Measurements from ENCODE around the gene IGFLR1. TPM values are rescaled to one million over a fixed set of nuclear protein-coding genes. Genes with fewer than 3 reads are reported as not detected.

IGFLR1 gene
- total RNA-seq, 2 donors from 2014 or later = 5.4 to 6.9 TPM

DNA sequence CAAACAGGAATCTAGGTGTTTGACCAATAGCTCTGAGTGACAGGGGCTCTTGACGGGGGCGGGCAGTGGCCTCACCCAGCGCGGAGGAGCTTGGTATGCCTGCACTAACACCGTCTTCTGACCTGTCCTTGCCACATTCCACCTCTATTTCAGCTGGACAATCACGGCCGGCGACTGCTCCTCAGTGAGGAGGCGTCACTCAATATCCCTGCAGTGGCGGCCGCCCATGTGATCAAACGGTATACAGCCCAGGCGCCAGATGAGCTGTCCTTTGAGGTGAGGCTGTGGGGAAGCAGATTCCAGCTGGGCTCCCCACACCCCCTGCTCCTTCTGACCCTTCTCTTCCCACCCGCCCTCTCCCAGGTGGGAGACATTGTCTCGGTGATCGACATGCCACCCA lies 37.8 kb upstream of the IGFLR1 start:
- H3K9ac ChIP-seq (ENCODE audit: low read depth in 2 of 2, low read length in 2 of 2) = no peak overlapping the region
- intact Hi-C loops (cut with DNase I) = no loop called here
- H3K4me3 ChIP-seq = no peak overlapping the region
- no peaks in the 10 kb centered on the region for H3K27me3 ChIP-seq
- no peaks in the 10 kb centered on the region for H3K9me3 ChIP-seq
- H3K4me1 ChIP-seq = no peaks in the 10 kb centered on the region
- no peaks in the 10 kb centered on the region for H3K36me3 ChIP-seq
- TF ChIP-seq, protein P1, sequence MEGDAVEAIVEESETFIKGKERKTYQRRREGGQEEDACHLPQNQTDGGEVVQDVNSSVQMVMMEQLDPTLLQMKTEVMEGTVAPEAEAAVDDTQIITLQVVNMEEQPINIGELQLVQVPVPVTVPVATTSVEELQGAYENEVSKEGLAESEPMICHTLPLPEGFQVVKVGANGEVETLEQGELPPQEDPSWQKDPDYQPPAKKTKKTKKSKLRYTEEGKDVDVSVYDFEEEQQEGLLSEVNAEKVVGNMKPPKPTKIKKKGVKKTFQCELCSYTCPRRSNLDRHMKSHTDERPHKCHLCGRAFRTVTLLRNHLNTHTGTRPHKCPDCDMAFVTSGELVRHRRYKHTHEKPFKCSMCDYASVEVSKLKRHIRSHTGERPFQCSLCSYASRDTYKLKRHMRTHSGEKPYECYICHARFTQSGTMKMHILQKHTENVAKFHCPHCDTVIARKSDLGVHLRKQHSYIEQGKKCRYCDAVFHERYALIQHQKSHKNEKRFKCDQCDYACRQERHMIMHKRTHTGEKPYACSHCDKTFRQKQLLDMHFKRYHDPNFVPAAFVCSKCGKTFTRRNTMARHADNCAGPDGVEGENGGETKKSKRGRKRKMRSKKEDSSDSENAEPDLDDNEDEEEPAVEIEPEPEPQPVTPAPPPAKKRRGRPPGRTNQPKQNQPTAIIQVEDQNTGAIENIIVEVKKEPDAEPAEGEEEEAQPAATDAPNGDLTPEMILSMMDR (IDR thresholded peaks at IDR 0.05) = no peak
- H3K27ac ChIP-seq = no peak overlapping the region
- DNase-seq = no peak

DNA sequence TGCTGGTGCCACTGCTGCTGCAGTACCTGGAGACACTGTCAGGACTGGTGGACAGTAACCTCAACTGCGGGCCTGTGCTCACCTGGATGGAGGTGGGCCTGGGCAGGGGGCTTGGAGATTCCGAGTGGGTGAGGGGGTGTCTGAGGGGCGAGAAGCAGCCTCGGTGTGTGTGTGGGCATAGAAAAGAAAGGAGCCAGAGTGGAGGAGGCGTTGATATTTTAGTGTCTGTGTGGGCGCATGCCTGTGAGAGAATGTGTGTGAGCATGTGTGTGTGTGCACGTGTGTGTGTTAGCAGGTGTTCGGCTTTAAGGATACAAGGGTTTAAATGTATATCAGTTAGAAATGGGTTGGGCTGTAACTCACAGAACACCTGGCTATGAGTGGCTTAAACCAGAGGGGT lies 36.8 kb upstream of the IGFLR1 start:
- H3K27me3 ChIP-seq = no peaks in the 10 kb centered on the region
- H3K36me3 ChIP-seq = no peaks in the 10 kb centered on the region
- DNase-seq = no peak
- intact Hi-C loops (cut with DNase I) = no loop called here
- H3K9ac ChIP-seq (ENCODE audit: low read depth in 2 of 2, low read length in 2 of 2) = no peak overlapping the region
- no peak overlapping the region for H3K27ac ChIP-seq
- no peaks in the 10 kb centered on the region for H3K9me3 ChIP-seq
- TF ChIP-seq, protein P1 (IDR thresholded peaks at IDR 0.05) = no peak
- H3K4me3 ChIP-seq = no peak overlapping the region
- no peaks in the 10 kb centered on the region for H3K4me1 ChIP-seq

DNA sequence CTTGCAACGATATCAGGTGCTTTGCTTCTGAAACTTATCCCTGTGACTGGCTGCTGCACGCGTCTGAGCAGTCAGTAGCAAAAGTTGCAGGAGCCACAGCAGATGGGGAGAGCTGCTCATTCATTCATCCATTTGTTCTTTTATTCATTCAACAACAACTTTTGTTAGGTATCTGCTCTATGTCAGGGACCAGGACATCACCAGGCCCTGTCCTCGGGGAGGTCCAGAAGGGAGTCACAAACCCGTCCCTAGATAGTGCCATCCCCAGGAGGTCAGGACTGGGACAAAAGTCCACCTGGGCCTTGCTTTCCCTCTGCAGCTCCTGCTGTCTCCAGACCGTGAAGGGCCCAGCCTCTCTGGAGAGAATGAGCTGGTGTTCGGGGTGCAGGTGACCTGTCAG lies 35.7 kb upstream of the IGFLR1 start:
- no peaks in the 10 kb centered on the region for H3K27me3 ChIP-seq
- no peak overlapping the region for H3K9ac ChIP-seq (ENCODE audit: low read depth in 2 of 2, low read length in 2 of 2)
- TF ChIP-seq, protein P1 (IDR thresholded peaks at IDR 0.05) = no peak
- DNase-seq = no peak
- intact Hi-C loops (cut with DNase I) = no loop called here
- H3K27ac ChIP-seq = no peak overlapping the region
- H3K36me3 ChIP-seq = no peaks in the 10 kb centered on the region
- no peaks in the 10 kb centered on the region for H3K4me1 ChIP-seq
- H3K9me3 ChIP-seq = no peaks in the 10 kb centered on the region
- H3K4me3 ChIP-seq = no peak overlapping the region

DNA sequence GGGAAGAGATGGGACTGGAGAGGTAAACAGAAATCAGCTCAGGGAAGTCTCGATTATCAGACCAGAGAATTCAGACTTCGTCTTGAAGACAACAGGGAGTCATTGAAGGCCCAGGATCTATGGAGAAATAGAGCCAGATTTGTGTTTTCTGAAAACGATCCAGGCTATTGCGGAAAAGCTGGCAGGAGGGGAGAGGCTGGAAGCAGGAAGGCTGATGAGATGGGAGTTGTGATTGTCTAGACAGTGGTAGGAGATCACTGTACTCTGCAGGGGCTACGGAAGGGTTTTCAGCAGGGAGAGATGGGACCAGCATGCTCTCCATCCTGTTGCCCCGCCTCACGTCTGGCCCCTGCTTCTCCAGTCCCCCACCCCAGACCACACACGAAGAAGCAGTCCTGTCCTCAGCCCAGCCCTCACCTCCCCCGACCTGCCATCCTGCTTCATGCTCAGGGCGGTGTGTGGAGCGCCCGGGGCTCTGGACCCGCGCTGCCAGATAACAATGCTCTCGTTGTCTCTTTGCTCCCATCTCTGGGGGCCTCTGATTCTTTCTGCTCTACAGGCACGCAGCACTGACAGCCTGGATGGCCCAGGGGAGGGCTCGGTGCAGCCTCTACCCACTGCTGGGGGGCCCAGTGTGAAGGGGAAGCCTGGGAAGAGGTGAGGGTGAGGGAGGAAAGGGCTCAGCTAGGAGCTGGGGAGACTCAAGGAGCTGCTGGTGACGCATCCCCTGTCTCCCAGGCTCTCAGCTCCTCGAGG lies 35.0 kb upstream of the IGFLR1 start:
- H3K4me1 ChIP-seq = no peaks in the 10 kb centered on the region
- TF ChIP-seq, protein P1 (IDR thresholded peaks at IDR 0.05) = no peak
- no peak overlapping the region for H3K4me3 ChIP-seq
- H3K36me3 ChIP-seq = no peaks in the 10 kb centered on the region
- no peak overlapping the region for H3K9ac ChIP-seq (ENCODE audit: low read depth in 2 of 2, low read length in 2 of 2)
- no peaks in the 10 kb centered on the region for H3K9me3 ChIP-seq
- H3K27me3 ChIP-seq = no peaks in the 10 kb centered on the region
- intact Hi-C loops (cut with DNase I) = no loop called here
- no peak overlapping the region for H3K27ac ChIP-seq
- DNase-seq = no peak

DNA sequence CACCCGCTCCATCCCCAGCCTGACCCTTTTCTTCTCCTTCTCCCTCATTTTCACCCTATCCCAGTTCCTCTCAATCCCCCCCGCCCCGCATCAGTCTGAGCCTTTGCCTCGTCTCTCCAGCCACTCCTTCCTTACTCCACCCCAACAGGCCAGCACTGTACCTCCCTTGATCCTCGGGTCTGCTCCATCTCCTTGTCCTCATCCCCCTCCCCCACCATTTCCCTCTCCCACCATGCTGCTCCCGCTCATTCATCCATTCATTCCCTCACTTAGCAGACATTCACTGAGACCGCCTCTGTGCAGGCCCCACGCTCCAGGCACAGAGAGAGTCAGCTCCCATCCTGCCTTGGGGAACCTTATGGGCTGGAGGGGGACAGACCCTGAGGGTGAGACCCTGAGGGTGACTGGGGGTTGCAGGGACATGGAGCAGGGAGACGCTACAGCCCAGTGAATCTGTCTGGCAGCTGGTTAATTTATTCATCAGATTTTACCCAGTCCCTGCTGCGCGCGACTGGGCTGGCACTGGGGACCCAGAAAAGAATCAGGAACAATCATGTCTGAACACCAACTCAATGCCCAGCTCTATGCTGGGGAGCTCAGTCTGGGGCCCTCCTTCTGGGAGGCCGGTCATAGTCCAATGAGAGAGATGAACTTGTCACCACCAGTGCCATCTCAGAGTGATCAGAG lies 34.0 kb upstream of the IGFLR1 start:
- DNase-seq = no peak
- no peaks in the 10 kb centered on the region for H3K9me3 ChIP-seq
- TF ChIP-seq, protein P1 (IDR thresholded peaks at IDR 0.05) = no peak
- no peaks in the 10 kb centered on the region for H3K27me3 ChIP-seq
- intact Hi-C loops (cut with DNase I) = no loop called here
- H3K4me3 ChIP-seq = peak overlapping the region; percentile 88
- H3K4me1 ChIP-seq = no peaks in the 10 kb centered on the region
- peak overlapping the region in 1 of 2 donors; percentile 35 for H3K9ac ChIP-seq (ENCODE audit: low read depth in 2 of 2, low read length in 2 of 2)
- H3K36me3 ChIP-seq = no peaks in the 10 kb centered on the region
- no peak overlapping the region for H3K27ac ChIP-seq
